SK-N-SH treated with all-trans-retinoic acid at 6 μM for 48 hours (cell line): ENCODE results near the gene DPCD.

Experiments used
- ATAC-seq: fragments of 200-7000 bp; cut with Tn5 transposase; 3 replicates; pipeline ENCODE4 v1.9.1; 2020; ENCODE audit warnings: mild to moderate bottlenecking, moderate library complexity
- ARNTL ChIP-seq: fragments of 450-650 bp; formaldehyde crosslinking; IDR thresholded peaks from 2 replicates; pipeline ENCODE4 v1.5.0; 2020; ENCODE audit warnings: low read depth, mild to moderate bottlenecking, moderate library complexity, borderline replicate concordance
- BACH2 ChIP-seq: fragments of 250-450 bp; sonication (Bioruptor Pico); IDR thresholded peaks from 2 replicates; pipeline ENCODE4 v1.9.0; 2021; ENCODE audit warnings: mild to moderate bottlenecking, borderline replicate concordance
- CREB5 ChIP-seq: fragments of 250-450 bp; sonication (Bioruptor Pico); IDR thresholded peaks from 2 replicates; pipeline ENCODE4 v1.5.1; 2020; ENCODE audit warnings: low read depth, mild to moderate bottlenecking, moderate library complexity
- CSDC2 ChIP-seq: fragments of 250-450 bp; sonication (Bioruptor Pico); IDR thresholded peaks from 2 replicates; pipeline ENCODE4 v1.5.0; 2020; ENCODE audit warnings: mild to moderate bottlenecking, moderate library complexity
- ESRRG ChIP-seq: fragments of 250-450 bp; sonication (Bioruptor Pico); IDR thresholded peaks from 2 replicates; pipeline ENCODE4 v1.6.1; 2021; ENCODE audit warnings: mild to moderate bottlenecking
- GLIS3 ChIP-seq: fragments of 250-450 bp; sonication (Bioruptor Pico); IDR thresholded peaks from 2 replicates; pipeline ENCODE4 v1.5.0; 2020; ENCODE audit warnings: mild to moderate bottlenecking, moderate library complexity
- ISL1 ChIP-seq: fragments of 250-450 bp; sonication (Bioruptor Pico); IDR thresholded peaks from 2 replicates; pipeline ENCODE4 v2.1.2; 2022; ENCODE audit warnings: mild to moderate bottlenecking, moderate library complexity
- POU6F1 ChIP-seq: fragments of 250-450 bp; sonication (Bioruptor Pico); IDR thresholded peaks from 2 replicates; pipeline ENCODE4 v1.8.0; 2021; ENCODE audit warnings: low read depth, mild to moderate bottlenecking, moderate library complexity, borderline replicate concordance
- PPARA ChIP-seq: fragments of 250-450 bp; sonication (Bioruptor Pico); IDR thresholded peaks from 2 replicates; pipeline ENCODE4 v1.5.0; 2020; ENCODE audit warnings: mild to moderate bottlenecking, borderline replicate concordance
- RARB ChIP-seq: fragments of 250-450 bp; sonication (Bioruptor Pico); IDR thresholded peaks from 2 replicates; pipeline ENCODE4 v1.8.0; 2021; ENCODE audit warnings: mild to moderate bottlenecking, moderate library complexity
- SNAI2 ChIP-seq: fragments of 250-450 bp; sonication (Bioruptor Pico); IDR thresholded peaks from 2 replicates; pipeline ENCODE4 v1.5.0; 2020; ENCODE audit warnings: mild to moderate bottlenecking, moderate library complexity
- TCF4 ChIP-seq: fragments of 250-450 bp; sonication (Bioruptor Pico); IDR thresholded peaks from 2 replicates; pipeline ENCODE4 v1.8.0; 2021; ENCODE audit warnings: mild to moderate bottlenecking, moderate library complexity, borderline replicate concordance
- TOX ChIP-seq: fragments of 250-450 bp; sonication (Bioruptor Pico); IDR thresholded peaks from 2 replicates; pipeline ENCODE4 v1.8.0; 2021; ENCODE audit warnings: mild to moderate bottlenecking, moderate library complexity, borderline replicate concordance
- ZC3H10 ChIP-seq: fragments of 250-450 bp; sonication (Bioruptor Pico); IDR thresholded peaks from 2 replicates; pipeline ENCODE4 v1.5.1; 2021; ENCODE audit warnings: mild to moderate bottlenecking, moderate library complexity
- ZFP3 ChIP-seq: fragments of 250-450 bp; sonication (Bioruptor Pico); IDR thresholded peaks from 2 replicates; pipeline ENCODE4 v1.5.0; 2020; ENCODE audit warnings: mild to moderate bottlenecking, moderate library complexity
- ZFP30 ChIP-seq: fragments of 450-650 bp; formaldehyde crosslinking; IDR thresholded peaks from 2 replicates; pipeline ENCODE4 v1.5.0; 2022; ENCODE audit warnings: mild to moderate bottlenecking, moderate library complexity
- ZNF565 ChIP-seq: fragments of 450-650 bp; formaldehyde crosslinking; conservative IDR thresholded peaks from 2 replicates; pipeline ENCODE4 v1.5.0; 2020; ENCODE audit warnings: low read depth, mild to moderate bottlenecking, moderate library complexity
- ZNF70 ChIP-seq: fragments of 450-650 bp; formaldehyde crosslinking; IDR thresholded peaks from 2 replicates; pipeline ENCODE4 v1.5.0; 2020; ENCODE audit warnings: mild to moderate bottlenecking, moderate library complexity
- ZNF8 ChIP-seq: fragments of 450-650 bp; formaldehyde crosslinking; IDR thresholded peaks from 2 replicates; pipeline ENCODE4 v1.5.0; 2020; ENCODE audit warnings: mild to moderate bottlenecking, moderate library complexity
- TF ChIP-seq, protein P1 (sequence below): fragments of 250-450 bp; sonication (Bioruptor Pico); IDR thresholded peaks from 2 replicates; pipeline ENCODE4 v1.5.1; 2021; ENCODE audit warnings: mild to moderate bottlenecking, moderate library complexity
- TF ChIP-seq, protein P2 (sequence below): fragments of 250-450 bp; sonication (Bioruptor Pico); IDR thresholded peaks from 2 replicates; pipeline ENCODE4 v1.8.0; 2020; ENCODE audit warnings: mild to moderate bottlenecking, moderate library complexity, borderline replicate concordance

Gene DPCD

GRCh38 chr10:101653536-101653935 is 65.4 kb downstream of the DPCD start:
- ATAC-seq = no peak
- TF ChIP-seq, protein P1, sequence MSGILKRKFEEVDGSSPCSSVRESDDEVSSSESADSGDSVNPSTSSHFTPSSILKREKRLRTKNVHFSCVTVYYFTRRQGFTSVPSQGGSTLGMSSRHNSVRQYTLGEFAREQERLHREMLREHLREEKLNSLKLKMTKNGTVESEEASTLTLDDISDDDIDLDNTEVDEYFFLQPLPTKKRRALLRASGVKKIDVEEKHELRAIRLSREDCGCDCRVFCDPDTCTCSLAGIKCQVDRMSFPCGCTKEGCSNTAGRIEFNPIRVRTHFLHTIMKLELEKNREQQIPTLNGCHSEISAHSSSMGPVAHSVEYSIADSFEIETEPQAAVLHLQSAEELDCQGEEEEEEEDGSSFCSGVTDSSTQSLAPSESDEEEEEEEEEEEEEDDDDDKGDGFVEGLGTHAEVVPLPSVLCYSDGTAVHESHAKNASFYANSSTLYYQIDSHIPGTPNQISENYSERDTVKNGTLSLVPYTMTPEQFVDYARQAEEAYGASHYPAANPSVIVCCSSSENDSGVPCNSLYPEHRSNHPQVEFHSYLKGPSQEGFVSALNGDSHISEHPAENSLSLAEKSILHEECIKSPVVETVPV (CRISPR knock-in tag) = no peak
- TF ChIP-seq CSDC2 (CRISPR knock-in tag) (no peak), SNAI2 (CRISPR knock-in tag) (no peak), ISL1 (no peak), RARB (CRISPR knock-in tag) (no peak), POU6F1 (CRISPR knock-in tag) (no peak), ESRRG (no peak), ZNF565 (CRISPR knock-in tag) (no peak), PPARA (CRISPR knock-in tag) (no peak), ARNTL (CRISPR knock-in tag) (no peak), BACH2 (no peak), ZNF70 (CRISPR knock-in tag) (no peak), TCF4 (CRISPR knock-in tag) (no peak), ZC3H10 (CRISPR knock-in tag) (no peak)
- TF ChIP-seq, protein P2, sequence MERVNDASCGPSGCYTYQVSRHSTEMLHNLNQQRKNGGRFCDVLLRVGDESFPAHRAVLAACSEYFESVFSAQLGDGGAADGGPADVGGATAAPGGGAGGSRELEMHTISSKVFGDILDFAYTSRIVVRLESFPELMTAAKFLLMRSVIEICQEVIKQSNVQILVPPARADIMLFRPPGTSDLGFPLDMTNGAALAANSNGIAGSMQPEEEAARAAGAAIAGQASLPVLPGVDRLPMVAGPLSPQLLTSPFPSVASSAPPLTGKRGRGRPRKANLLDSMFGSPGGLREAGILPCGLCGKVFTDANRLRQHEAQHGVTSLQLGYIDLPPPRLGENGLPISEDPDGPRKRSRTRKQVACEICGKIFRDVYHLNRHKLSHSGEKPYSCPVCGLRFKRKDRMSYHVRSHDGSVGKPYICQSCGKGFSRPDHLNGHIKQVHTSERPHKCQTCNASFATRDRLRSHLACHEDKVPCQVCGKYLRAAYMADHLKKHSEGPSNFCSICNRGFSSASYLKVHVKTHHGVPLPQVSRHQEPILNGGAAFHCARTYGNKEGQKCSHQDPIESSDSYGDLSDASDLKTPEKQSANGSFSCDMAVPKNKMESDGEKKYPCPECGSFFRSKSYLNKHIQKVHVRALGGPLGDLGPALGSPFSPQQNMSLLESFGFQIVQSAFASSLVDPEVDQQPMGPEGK (CRISPR knock-in tag) = no peak
- TF ChIP-seq, all 23 proteins: peak for 0

- ATAC-seq = no peak
- TF ChIP-seq TOX (no peak), ZC3H10 (CRISPR knock-in tag) (no peak), CSDC2 (CRISPR knock-in tag) (no peak), ZFP30 (no peak), BACH2 (no peak), ISL1 (no peak)
- TF ChIP-seq, protein P2 (CRISPR knock-in tag) = no peak
- TF ChIP-seq, all 23 proteins: peak for 0
Measured at GRCh38 chr10:101655570-101655969, 67.4 kb downstream of the DPCD start.

DNA sequence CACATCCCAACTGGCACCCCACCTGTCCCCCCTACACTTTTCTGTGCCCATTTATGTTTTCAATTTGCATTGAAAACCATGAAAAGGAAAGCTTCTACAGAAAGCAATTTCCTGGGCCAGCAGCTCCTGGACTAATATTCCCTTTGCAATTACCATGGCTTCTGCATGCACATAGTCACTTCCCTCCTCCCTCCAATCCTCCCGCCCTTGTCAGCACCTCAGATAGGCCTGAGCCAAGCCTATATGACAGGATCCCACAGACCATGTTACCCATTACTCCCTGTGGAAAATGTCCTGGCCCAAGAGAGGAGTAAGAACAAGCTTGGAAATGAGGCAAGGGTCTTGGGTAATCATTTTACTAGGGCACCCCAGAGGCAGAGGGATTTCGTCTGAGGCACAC is 68.8 kb downstream of the DPCD start:
- ATAC-seq = no peak
- TF ChIP-seq ZFP30 (no peak), CREB5 (CRISPR knock-in tag) (no peak)
- TF ChIP-seq, all 23 proteins: peak for 0

DNA sequence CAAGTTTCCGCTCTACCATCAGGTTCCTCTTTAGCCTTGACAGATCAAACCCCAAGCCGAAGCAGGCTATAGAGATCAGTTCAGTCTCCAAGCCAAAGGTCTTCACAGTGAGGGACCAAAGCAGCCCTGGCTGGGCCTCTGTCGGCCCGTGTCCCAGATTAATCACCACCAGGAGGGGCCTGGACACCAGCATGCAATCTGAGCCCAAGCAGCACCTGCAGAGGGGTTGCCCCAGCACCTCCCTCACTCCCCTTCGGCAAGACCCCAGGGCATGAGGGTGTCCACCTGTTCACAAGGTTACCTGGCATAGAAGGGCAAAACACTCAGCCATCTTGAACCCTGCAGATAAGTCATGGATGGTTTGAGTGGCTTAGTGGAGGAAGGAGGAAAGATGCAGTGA is 70.9 kb downstream of the DPCD start:
- TF ChIP-seq ZFP3 (CRISPR knock-in tag) (no peak), ZNF565 (CRISPR knock-in tag) (no peak), GLIS3 (CRISPR knock-in tag) (no peak), ZFP30 (no peak), CSDC2 (CRISPR knock-in tag) (no peak), TOX (no peak), ZC3H10 (CRISPR knock-in tag) (no peak), PPARA (CRISPR knock-in tag) (no peak), ZNF8 (CRISPR knock-in tag) (no peak), CREB5 (CRISPR knock-in tag) (no peak)
- TF ChIP-seq, protein P2 (CRISPR knock-in tag) = no peak
- ATAC-seq = no peak
